Stomach (tissue), 4 donors: ENCODE results near the gene FNBP1.

Experiments
- EP300 ChIP-seq: sonication (generic); formaldehyde crosslinking; IDR thresholded peaks from one replicate; pipeline ENCODE4 v1.6.1; 2017; ENCODE audit warnings: antibody characterized with exemption
- POLR2A ChIP-seq, 4 donors: fragments of 450-650 bp; IDR thresholded peaks; one replicate each; pipeline ENCODE4 v1.6.1; 2016; ENCODE audit warnings: antibody characterized with exemption in 4 of 4, control low read depth in 2 of 4, mild to moderate bottlenecking in 1 of 4, moderate library complexity in 1 of 4
- POLR2AphosphoS5 ChIP-seq, 3 donors: sonication (generic); formaldehyde crosslinking; IDR thresholded peaks; one replicate each; pipeline ENCODE4 v1.6.1; 2016; ENCODE audit warnings: antibody characterized with exemption in 3 of 3
- TF ChIP-seq, protein P1 (sequence below), 7 experiments: fragments of 450-650 bp in 4 of 7; fragments of 200-600 bp in 3 of 7; sonication (generic) in 3 of 7; IDR thresholded peaks; one replicate each; pipeline ENCODE4 v1.5.1; 2016 to 2019; ENCODE audit warnings: antibody characterized with exemption in 7 of 7, control low read depth in 2 of 7, mild to moderate bottlenecking in 1 of 7

DNA sequence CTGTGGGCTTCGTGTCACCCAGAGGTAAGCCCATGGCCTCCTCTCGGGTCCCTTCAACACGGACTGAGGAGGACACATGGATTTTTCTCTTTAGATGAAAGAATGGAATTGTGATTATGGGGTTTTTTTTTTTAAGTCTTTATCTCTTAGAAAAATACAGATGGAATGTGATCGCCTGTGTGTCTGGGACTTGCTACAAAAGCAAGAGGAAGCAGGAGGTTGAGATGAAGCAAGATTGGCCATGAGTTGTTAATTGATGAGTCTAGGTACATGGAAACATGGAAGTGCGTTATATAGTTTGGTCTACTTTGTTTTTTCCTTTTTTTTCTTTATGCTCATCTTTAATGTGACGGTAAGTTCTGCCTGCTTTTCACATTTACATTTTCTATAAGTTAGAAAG, 193.1 kb downstream of the FNBP1 start:
- TF ChIP-seq, protein P1, sequence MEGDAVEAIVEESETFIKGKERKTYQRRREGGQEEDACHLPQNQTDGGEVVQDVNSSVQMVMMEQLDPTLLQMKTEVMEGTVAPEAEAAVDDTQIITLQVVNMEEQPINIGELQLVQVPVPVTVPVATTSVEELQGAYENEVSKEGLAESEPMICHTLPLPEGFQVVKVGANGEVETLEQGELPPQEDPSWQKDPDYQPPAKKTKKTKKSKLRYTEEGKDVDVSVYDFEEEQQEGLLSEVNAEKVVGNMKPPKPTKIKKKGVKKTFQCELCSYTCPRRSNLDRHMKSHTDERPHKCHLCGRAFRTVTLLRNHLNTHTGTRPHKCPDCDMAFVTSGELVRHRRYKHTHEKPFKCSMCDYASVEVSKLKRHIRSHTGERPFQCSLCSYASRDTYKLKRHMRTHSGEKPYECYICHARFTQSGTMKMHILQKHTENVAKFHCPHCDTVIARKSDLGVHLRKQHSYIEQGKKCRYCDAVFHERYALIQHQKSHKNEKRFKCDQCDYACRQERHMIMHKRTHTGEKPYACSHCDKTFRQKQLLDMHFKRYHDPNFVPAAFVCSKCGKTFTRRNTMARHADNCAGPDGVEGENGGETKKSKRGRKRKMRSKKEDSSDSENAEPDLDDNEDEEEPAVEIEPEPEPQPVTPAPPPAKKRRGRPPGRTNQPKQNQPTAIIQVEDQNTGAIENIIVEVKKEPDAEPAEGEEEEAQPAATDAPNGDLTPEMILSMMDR (IDR thresholded peaks at IDR 0.05): no peak
- no peak for TF ChIP-seq POLR2A (IDR thresholded peaks at IDR 0.05)
- TF ChIP-seq POLR2AphosphoS5 (IDR thresholded peaks at IDR 0.05): no peak
- TF ChIP-seq EP300: no peak
